Stimulated activated CD4-positive, alpha-beta T cell treated with anti-CD3 and anti-CD28 coated beads, Interleukin-4, amount 100 ng/mL, for 1 hour (primary cell): ENCODE measurements around the gene MYL6.

Source experiments
- DNase-seq: peaks from one replicate; pipeline ENCODE4 v3.0.0-alpha.2; 2020

Gene MYL6

DNA sequence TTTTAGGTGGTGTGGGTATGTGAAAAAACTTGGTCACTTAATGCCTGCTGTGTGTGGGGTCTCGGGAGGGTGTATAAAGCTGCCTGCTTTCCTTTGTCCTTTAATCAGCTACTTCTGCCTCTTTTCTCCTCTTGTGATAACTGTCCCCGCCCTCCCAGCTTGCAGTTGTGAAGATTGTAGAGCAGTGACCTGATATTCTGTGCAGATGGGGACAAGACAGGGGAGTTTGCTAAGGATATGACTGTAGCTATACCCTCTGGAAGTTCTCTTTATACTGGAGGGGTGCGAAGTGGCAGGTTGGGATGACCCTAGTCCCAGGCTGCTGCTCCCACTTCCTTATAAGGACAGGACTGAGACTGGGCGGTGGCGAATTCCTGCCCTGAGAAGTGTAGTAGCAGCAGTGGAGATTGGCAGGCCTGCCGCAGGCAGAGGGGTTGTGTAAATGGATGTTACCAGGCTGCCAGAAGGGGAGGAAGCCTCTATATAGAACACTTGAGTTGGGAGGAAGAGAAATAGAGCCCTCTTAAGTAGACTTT lies 835 bp downstream of the MYL6 start:
- peak; percentile 21 for DNase-seq

DNA sequence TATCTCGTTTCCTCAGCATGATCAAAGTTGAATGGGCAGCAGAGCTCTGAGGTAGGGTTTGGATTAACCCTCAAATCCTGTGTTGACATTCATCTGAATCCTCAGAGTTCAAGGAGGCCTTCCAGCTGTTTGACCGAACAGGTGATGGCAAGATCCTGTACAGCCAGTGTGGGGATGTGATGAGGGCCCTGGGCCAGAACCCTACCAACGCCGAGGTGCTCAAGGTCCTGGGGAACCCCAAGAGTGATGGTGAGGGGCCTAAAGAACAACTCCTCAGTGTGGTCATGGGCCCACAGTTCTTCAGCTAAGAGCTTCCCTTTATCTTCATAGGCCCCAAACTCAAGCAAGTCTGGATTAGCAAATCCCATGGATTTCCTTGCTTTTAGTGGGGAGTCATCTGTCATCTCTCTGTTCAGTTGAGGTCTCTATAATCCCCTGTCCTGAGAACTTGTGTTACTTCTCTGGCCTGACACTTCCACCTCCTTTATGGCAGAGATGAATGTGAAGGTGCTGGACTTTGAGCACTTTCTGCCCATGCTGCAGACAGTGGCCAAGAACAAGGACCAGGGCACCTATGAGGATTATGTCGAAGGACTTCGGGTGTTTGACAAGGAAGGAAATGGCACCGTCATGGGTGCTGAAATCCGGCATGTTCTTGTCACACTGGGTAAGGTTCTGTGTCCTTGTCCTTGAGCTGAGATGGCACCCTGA lies 1.5 kb downstream of the MYL6 start:
- DNase-seq = no peak

- DNase-seq = peak; percentile 58
Measured at GRCh38 chr12:56160193-56160763, 2.1 kb downstream of the MYL6 start.

DNA sequence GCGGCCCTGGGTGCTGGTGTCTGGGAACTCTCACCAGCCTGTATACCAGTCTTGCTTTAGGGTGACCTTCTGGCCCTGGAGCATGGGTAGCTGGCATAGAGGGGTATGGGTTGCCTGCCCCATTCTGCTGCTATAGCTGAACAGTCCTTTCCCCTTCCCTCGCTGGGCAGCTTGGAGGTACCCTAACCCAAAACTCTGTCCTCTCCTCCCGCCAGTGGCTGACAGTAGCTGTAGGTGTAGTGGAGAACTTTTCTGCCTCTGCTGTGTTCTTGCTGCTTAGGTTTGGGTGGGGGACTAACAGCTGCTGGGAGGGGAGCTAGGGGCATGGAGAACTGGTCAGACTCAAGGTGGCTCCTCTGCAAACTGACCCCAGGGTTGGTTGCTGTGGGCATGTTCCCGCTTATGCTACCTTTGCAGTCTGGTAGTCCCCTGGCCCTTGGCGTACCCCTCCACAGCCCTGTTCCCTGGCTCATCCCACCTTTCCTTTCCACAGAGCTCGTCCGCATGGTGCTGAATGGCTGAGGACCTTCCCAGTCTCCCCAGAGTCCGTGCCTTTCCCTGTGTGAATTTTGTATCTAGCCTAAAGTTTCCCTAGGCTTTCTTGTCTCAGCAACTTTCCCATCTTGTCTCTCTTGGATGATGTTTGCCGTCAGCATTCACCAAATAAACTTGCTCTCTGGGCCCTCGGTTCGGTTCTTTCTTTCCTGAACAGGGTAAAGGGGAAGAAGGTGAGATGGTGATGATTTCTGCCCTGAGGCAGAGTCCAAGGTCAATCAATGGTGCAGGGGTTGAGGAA lies 2.9 kb downstream of the MYL6 start:
- no peak for DNase-seq

DNA sequence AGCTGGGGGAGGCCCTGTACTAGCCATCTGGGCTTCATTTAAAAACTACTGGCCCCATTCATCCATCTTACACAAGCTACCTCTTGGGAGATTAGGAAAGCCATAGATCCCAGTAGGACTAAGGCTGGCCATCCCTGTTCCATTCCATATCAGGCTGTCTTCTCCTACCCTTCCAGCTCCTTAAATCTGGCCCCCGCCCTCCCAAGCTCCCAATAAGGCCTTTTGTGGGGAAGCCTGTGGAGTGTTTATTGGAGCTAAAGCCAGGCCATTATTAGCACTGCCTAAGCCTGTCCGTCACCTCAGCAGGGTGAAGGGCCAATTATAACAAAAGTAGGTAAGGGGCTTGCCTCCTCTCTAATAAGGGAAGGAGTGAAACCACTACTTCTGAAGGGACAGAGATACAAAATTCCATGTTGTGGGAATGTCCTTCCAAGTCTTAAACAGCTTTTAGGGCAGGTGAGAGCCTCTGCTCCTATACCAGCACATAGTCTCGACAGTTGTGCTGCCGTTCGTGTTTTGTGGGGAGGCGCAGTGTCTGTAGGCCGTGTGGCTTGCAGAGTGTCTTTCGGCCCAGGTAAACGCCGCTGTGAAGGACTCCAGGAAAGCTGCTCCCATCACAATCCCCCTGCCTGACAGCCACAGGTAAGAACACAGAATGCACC lies 3.7 kb downstream of the MYL6 start:
- DNase-seq = no peak

- no peak for DNase-seq
Measured at GRCh38 chr12:56162468-56163290, 4.5 kb downstream of the MYL6 start.

- DNase-seq = no peak
Measured at GRCh38 chr12:56163533-56164344, 5.6 kb downstream of the MYL6 start.

- DNase-seq = no peak
Measured at GRCh38 chr12:56164345-56164729, 6.2 kb downstream of the MYL6 start.

- DNase-seq = no peak
Measured at GRCh38 chr12:56165369-56165768, 7.2 kb downstream of the MYL6 start.

DNA sequence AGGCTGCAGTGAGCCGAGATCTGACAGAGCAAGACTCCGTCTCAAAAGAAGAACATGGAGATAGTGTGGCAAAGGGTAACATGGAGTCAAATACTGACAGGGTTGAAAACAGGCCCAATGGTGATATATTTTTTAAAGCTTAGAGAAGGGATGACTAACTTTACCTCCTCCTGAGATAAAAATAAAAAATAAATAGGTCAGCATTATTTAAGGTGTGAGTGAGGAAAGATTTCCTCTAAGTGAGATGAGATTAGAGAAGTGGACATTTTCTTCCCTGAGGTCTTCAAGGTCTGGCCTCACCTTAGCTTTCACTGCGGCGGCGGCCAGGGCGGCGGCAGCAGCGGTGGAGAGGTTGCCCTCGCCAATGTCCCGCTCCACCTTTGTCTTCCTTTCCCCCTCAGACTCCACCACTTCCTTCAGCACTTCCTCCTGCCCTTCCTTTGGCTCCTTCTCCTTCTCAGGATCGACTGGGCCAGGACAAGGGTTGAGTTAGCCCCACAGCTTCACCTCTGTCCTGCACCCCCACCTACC lies 11.1 kb downstream of the MYL6 start:
- DNase-seq = no peak

- no peak for DNase-seq
Measured at GRCh38 chr12:56172839-56173238, 14.7 kb downstream of the MYL6 start.

DNA sequence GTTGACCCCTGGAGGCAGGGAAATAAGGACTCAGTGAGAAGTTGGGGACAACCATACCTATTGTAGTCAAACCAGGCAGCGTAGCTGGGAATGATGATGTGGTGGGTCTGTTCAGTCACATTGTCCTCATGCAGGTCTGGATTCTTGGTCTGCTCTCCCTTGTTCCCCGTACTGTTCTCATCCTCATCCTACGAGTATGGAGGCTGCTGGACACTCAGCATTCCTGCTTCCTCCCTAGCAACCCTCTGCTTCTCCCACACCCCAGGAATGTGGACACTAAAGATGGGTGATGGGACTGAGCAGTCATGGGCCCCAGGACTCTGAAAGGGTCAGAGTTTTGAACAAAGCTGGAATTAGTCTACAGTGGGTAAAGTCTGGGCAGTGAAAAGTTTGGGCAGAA lies 20.2 kb downstream of the MYL6 start:
- DNase-seq = no peak

GRCh38 chr12:56186957-56187356 lies 28.8 kb downstream of the MYL6 start:
- no peak for DNase-seq

DNA sequence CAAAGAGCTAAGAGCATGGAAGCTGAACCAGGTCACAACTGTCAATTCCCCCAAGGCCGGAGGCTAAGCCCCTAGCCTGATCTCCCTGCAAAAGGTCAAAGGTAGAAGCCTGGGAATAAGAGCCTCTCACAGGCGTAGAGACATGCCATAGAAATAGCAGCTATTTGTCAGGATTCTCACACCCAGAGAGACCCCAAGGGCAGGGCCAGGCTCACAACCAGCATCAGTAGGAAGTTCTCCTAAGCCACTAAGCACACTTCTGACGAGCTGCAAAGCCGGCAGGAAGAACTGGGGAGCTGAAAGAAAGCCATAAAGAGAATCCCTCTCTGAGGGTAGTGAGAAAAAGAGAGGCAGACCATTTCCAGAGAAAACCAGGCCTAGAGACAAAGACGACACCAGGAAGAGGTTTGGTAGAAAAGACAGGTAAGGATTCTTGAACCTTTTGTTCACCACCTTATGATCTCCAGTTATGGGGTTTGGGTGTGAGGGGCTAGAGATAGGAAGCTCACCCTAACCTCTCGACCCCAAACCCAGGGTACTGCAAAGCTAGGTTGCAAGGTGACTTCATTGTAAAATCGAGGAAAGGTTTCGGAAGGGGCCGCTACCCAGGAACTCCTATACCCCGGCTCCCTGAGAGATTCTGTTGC lies 30.1 kb downstream of the MYL6 start:
- DNase-seq = no peak

- DNase-seq = no peak
Measured at GRCh38 chr12:56188778-56189098, 30.6 kb downstream of the MYL6 start.

GRCh38 chr12:56189099-56189917 lies 31.1 kb downstream of the MYL6 start, which contains the start of gene SMARCC2:
TSS of gene SMARCC2 (minus strand) at chr12:56189483. CDS start at chr12:56189461, 22 bp downstream.
- peak; percentile 84 for DNase-seq

DNA sequence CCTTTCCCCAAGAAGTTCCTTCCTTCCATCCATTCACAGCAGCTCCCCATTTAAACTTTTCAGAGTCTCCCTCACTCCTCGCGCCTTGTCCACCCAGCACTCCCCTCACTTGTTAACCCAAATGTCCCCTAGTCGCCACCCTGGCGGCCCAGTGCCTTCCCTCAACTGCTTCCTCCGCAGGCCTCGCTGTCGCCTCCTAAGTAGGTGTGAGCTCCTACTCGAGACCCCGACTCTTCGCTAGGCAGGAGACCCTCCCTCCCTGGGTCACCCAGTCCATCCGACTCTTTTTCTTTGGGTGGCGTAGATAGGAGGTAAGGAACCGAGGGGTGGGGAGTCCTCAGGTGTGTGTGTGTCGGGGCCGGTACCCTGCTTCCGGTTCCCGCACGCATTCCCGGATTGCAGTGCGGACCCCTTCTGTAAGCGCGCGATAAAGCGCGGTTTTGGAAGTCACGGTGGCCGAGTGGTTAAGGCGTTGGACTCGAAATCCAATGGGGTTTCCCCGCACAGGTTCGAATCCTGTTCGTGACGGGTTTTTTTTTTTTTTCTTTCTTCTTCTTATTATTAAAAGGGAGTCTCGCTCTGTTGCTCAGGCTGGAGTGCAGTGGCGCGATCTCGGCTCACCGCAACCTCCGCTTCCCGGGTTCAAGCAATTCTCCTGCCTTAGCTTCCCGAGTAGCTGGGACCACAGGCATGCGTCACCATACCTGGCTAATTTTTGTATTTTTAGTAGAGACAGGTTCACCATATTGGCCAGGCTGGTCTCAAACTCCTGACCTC lies 31.9 kb downstream of the MYL6 start:
- peak; percentile 84 for DNase-seq

GRCh38 chr12:56190695-56191155 lies 32.6 kb downstream of the MYL6 start:
- DNase-seq = no peak

GRCh38 chr12:56192582-56192981 lies 34.4 kb downstream of the MYL6 start:
- no peak for DNase-seq
